GM12878 (cell line): ENCODE results near the gene ZNF610. TPM values are rescaled to one million over a fixed set of nuclear protein-coding genes. Genes with fewer than 3 reads are reported as not detected.

ENCODE experiments used
- ATAC-seq: fragments of 200-7000 bp; cut with Tn5 transposase; 3 replicates; pipeline ENCODE4 v1.9.1; 2020; ENCODE audit warnings: mild to moderate bottlenecking, moderate library complexity
- BruUV-seq: library from RNA; stranded (reverse); fragments of 400-500 nt; replicated peaks from 2 replicates; lab custom pipeline; 2021; lab: Mats Ljungman, UMichigan
- CTCF ChIA-PET: fragments of 300-600 bp; sonication (Branson Sonifier 250); formaldehyde crosslinking; extraction: SDS; loops from one replicate; lab custom pipeline; 2021; ENCODE audit warnings: inconsistent platforms; lab: Yijun Ruan, JAX
- POLR2A ChIA-PET: fragments of 350-600 bp; formaldehyde crosslinking; extraction: SDS; loops from one replicate; lab custom pipeline; 2021; ENCODE audit warnings: inconsistent platforms; lab: Charles Lee
- RAD21 ChIA-PET: fragments of 300-600 bp; sonication (Branson Sonifier 250); formaldehyde crosslinking; loops from one replicate; lab custom pipeline; 2023; ENCODE audit warnings: antibody characterized with exemption; ENCODE audit not compliant: unreplicated experiment; lab: Charles Lee
- SMC1A ChIA-PET: fragments of 300-600 bp; sonication (Branson Sonifier 250); formaldehyde crosslinking; loops from one replicate; lab custom pipeline; 2023; ENCODE audit not compliant: unreplicated experiment, uncharacterized antibody; lab: Charles Lee
- DNase-seq: peaks from one replicate; pipeline ENCODE4 v3.0.0-alpha.2; 2011; ENCODE audit warnings: low read depth, low spot score
- FAIRE-seq: peaks from 3 replicates; lab custom pipeline; 2011; peaks lifted over from hg19 to GRCh38; lab: Jason Lieb, UNC
- H2AFZ ChIP-seq: 2 replicates; pipeline ENCODE4 v1.6.0; 2011; ENCODE audit warnings: low read depth, low read length, control low read depth; ENCODE audit not compliant: control insufficient read depth
- H3K27ac ChIP-seq: 2 replicates; pipeline ENCODE4 v1.5.1; 2011; ENCODE audit warnings: control low read depth; ENCODE audit not compliant: control insufficient read depth, insufficient read depth
- H3K27me3 ChIP-seq, 2 experiments: replicated peaks in 1 of 2; 2 replicates each; pipeline versions ENCODE4 v1.6.0 to v1.6.1; 2011; ENCODE audit warnings: low read length in 1 of 2; ENCODE audit not compliant: control insufficient read depth in 2 of 2, insufficient read depth in 2 of 2
- H3K36me3 ChIP-seq, 2 experiments: 2 replicates each; pipeline ENCODE4 v1.5.1; 2011; ENCODE audit warnings: low read length in 1 of 2; ENCODE audit not compliant: control insufficient read depth in 2 of 2, insufficient read depth in 2 of 2
- H3K4me1 ChIP-seq: 2 replicates; pipeline ENCODE4 v1.6.1; 2011; ENCODE audit warnings: mild to moderate bottlenecking, low read length, moderate library complexity, mixed read lengths; ENCODE audit not compliant: control insufficient read depth, insufficient read depth
- H3K4me2 ChIP-seq: 2 replicates; pipeline ENCODE4 v1.6.0; 2011; ENCODE audit warnings: control low read depth; ENCODE audit not compliant: control insufficient read depth, insufficient read depth
- H3K4me3 ChIP-seq: fragments of 200-600 bp; sonication (generic); 2 replicates; pipeline ENCODE4 v1.5.1; 2016
- H3K79me2 ChIP-seq: 2 replicates; pipeline ENCODE4 v1.6.0; 2011; ENCODE audit warnings: low read length; ENCODE audit not compliant: control insufficient read depth, insufficient read depth
- H3K9ac ChIP-seq: 2 replicates; pipeline ENCODE4 v1.8.0; 2011; ENCODE audit warnings: low read length, control low read depth, mixed read lengths; ENCODE audit not compliant: control insufficient read depth, insufficient read depth
- H3K9me3 ChIP-seq: replicated peaks from 3 replicates; pipeline ENCODE4 v1.5.1; 2011; ENCODE audit warnings: mild to moderate bottlenecking, low read length; ENCODE audit not compliant: control insufficient read depth, insufficient read depth
- H4K20me1 ChIP-seq: 2 replicates; pipeline ENCODE4 v1.6.0; 2011; ENCODE audit not compliant: control insufficient read depth, insufficient read depth
- ATF7 ChIP-seq: fragments of 450-650 bp; IDR thresholded peaks from 2 replicates; pipeline ENCODE4 v1.6.1; 2016; ENCODE audit warnings: low read depth, mild to moderate bottlenecking
- BMI1 ChIP-seq: fragments of 450-650 bp; IDR thresholded peaks from 2 replicates; pipeline ENCODE4 v1.6.1; 2016; ENCODE audit warnings: mild to moderate bottlenecking, moderate library complexity, borderline replicate concordance
- CHD4 ChIP-seq: fragments of 200-600 bp; sonication (generic); IDR thresholded peaks from 2 replicates; pipeline ENCODE4 v1.6.1; 2016; ENCODE audit warnings: mild to moderate bottlenecking
- EED ChIP-seq: sonication (generic); IDR thresholded peaks from 2 replicates; pipeline ENCODE4 v1.6.1; 2016; ENCODE audit warnings: antibody characterized with exemption, low read depth
- EGR1 ChIP-seq, 2 experiments: IDR thresholded peaks; 1 replicate in 1 of 2; 2 replicates in 1 of 2; pipeline ENCODE4 v1.6.1; 2011 to 2012; ENCODE audit warnings: low read depth in 2 of 2, low read length in 2 of 2, borderline replicate concordance in 1 of 2, mild to moderate bottlenecking in 1 of 2, moderate library complexity in 1 of 2
- ETV6 ChIP-seq, 2 experiments: fragments of 450-650 bp in 1 of 2; IDR thresholded peaks in 1 of 2; conservative IDR thresholded peaks in 1 of 2; 2 replicates each; pipeline ENCODE4 v1.6.1; 2014; ENCODE audit warnings: antibody characterized with exemption in 1 of 2, borderline replicate concordance in 1 of 2, low read depth in 1 of 2, mild to moderate bottlenecking in 1 of 2, moderate library complexity in 1 of 2
- MYC ChIP-seq: IDR thresholded peaks from 2 replicates; pipeline ENCODE4 v1.6.1; 2011; ENCODE audit warnings: mild to moderate bottlenecking, low read length, moderate library complexity, inconsistent platforms; ENCODE audit not compliant: insufficient read depth, insufficient replicate concordance, insufficient read length, severe bottlenecking
- NR2F1 ChIP-seq: fragments of 450-650 bp; conservative IDR thresholded peaks from 2 replicates; pipeline ENCODE4 v1.6.1; 2017; ENCODE audit warnings: mild to moderate bottlenecking
- PAX5 ChIP-seq: IDR thresholded peaks from 2 replicates; pipeline ENCODE4 v1.6.1; 2011; ENCODE audit warnings: low read depth, low read length, borderline replicate concordance
- RELA ChIP-seq: fragments of 450-650 bp; IDR thresholded peaks from 2 replicates; pipeline ENCODE4 v1.8.0; 2014; ENCODE audit warnings: borderline replicate concordance; ENCODE audit not compliant: partially characterized antibody
- RFX5 ChIP-seq: IDR thresholded peaks from 2 replicates; pipeline ENCODE4 v1.6.1; 2011; ENCODE audit warnings: low read depth, low read length, improper control_type of control experiment
- SP1 ChIP-seq: IDR thresholded peaks from one replicate; pipeline ENCODE4 v1.6.1; 2011; ENCODE audit warnings: low read depth, low read length
- ZNF274 ChIP-seq: IDR thresholded peaks from one replicate; pipeline ENCODE4 v1.8.0; 2011; ENCODE audit not compliant: insufficient read length, insufficient read depth
- WGBS: methylation state at CpG from one replicate; pipeline ENCODE4 v1.1.6; 2016; ENCODE audit warnings: low lambda C conversion rate; ENCODE audit not compliant: insufficient replicate concordance, insufficient coverage; ENCODE audit errors: missing lambda C conversion rate; 5-methylcytosine and 5-hydroxymethylcytosine counted together
- in situ Hi-C: fragments of 300-500 bp; cut with MboI; formaldehyde crosslinking; loops from 9 replicates; pipeline ENCODE4 v1.14.3; 2018; ENCODE audit warnings: mixed read lengths
- intact Hi-C: fragments of 100-400 bp; cut with micrococcal nuclease; formaldehyde crosslinking; loops from one replicate; pipeline ENCODE4 v1.14.2; 2022; ENCODE audit not compliant: unreplicated experiment
- polyA plus RNA-seq, 11 experiments: library from polyadenylated mRNA; depleted of rRNA in 4 of 11; unstranded in 6 of 11; stranded (reverse) in 5 of 11; fragments of >200 nt; fragmentation: Nextera tagmentation in 4 of 11; fragmentation: Illumina TruSeq in 1 of 11; extraction: Ambion mirVana in 4 of 11; extraction: Trizol in 1 of 11; gene quantifications; 1 replicate in 1 of 11; 2 replicates in 10 of 11; pipeline versions ENCODE4 v1.2.1 to v1.2.3, GENCODE V29; 2011 to 2016; ENCODE audit warnings: inconsistent platforms in 2 of 11, missing spikeins in 2 of 11, low read depth in 1 of 11
- total RNA-seq, 4 experiments: library from RNA; depleted of rRNA in 3 of 4; stranded (reverse); fragments of >200 nt in 3 of 4; fragmentation: Illumina TruSeq in 1 of 4; extraction: Trizol in 1 of 4; gene quantifications; 2 replicates each; pipeline versions ENCODE4 v1.2.1 to v1.2.3, GENCODE V29; 2013 to 2021
- TF ChIP-seq, protein P1 (sequence below): IDR thresholded peaks from 2 replicates; pipeline ENCODE4 v1.6.1; 2011; ENCODE audit warnings: low read depth, mild to moderate bottlenecking, low read length, moderate library complexity, borderline replicate concordance; ENCODE audit errors: extremely low read depth
- TF ChIP-seq, protein P2 (sequence below): IDR thresholded peaks from 2 replicates; pipeline ENCODE4 v1.6.1; 2012; ENCODE audit warnings: low read length, inconsistent platforms
- TF ChIP-seq, protein P3 (sequence below): fragments of 450-650 bp; conservative IDR thresholded peaks from 2 replicates; pipeline ENCODE4 v1.6.1; 2017; ENCODE audit warnings: mild to moderate bottlenecking, moderate library complexity
- TF ChIP-seq, protein P4 (sequence below): fragments of 450-650 bp; IDR thresholded peaks from 2 replicates; pipeline ENCODE4 v1.6.1; 2017; ENCODE audit warnings: low read depth, mild to moderate bottlenecking, moderate library complexity

Gene ZNF610
- total and polyA plus RNA-seq, 10 of the 15 experiments (the other 5 are each of a cell fraction or from before 2014, with no cell fraction given): 0.11 to 1.2 (median 0.53) TPM

DNA sequence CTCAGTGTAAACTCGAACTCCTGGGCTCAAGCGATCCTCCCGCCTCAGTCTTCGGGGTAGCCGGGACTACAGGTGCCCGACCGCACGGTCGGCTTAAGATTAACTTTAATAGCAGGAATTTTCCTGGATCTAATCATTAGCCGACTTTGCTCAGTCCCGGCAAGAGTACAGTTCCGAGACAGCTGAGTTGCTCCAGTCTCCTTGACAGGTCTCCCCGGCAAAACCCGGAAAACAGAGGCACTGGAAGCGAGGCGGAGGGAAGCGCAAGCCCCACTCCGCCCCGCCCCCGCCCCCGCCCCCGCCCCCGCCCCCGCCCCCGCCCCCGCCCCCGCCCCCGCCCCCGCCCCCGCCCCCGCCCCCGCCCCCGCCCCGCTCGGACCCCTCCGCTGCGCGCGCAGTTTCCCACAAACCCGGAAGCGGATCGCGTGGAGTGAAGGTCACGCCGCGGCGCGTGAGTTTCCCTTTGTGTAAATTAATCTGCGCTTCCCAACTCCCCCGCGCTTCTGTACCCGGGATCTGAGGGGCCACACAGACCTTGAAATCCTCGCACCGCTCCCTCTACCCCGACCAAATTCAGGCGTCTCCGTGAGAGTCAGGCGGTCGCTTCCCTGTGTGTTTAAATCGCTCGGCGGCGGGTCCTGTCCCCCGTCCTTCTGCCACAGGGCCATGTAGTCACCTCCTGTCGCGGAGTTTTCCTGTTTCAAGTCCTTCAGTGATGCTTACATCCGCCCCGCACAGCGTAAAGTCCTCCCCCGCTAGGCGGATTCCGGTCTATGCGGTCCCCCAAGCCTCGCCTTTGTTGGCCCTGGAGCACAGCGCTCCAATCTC, 39.1 kb upstream of the ZNF610 start, which contains the start of gene ZNF480:
TSS of gene ZNF480 (plus strand) at position 397 of the 828 bp plus-strand sequence. CDS start 3,244 bp downstream, outside the sequence.
- H2AFZ ChIP-seq: peak within 1 kb of the TSS; percentile 89
- H3K4me2 ChIP-seq: peak within 1 kb of the TSS; percentile 70
- RAD21 ChIA-PET: no interaction called here
- H3K36me3 ChIP-seq: peaks cover 6 to 14% of the 10 kb centered on the region in 2 experiments
- no peaks in the 10 kb centered on the region for H4K20me1 ChIP-seq
- H3K4me3 ChIP-seq: peak within 1 kb of the TSS; percentile 95
- peak within 1 kb of the TSS; percentile 99 for H3K9ac ChIP-seq
- DNase-seq: peak; percentile 23
- POLR2A ChIA-PET: no interaction called here
- no peaks in the 10 kb centered on the region for H3K27me3 ChIP-seq
- peaks cover 25% of the 10 kb centered on the region for H3K9me3 ChIP-seq
- H3K79me2 ChIP-seq: peaks cover 11% of the 10 kb centered on the region
- H3K4me1 ChIP-seq: no peaks in the 10 kb centered on the region
- SMC1A ChIA-PET: no interaction called here
- peak; percentile 59 for FAIRE-seq
- CTCF ChIA-PET: no interaction called here
- intact Hi-C loops: no loop called here
- WGBS: 3% methylated on average over 40 of the region's 75 CpGs
- ATAC-seq: peak; percentile 90
- peak within 1 kb of the TSS; percentile 96 for H3K27ac ChIP-seq
- BruUV-seq: TSS peak; percentile 73
- in situ Hi-C loops: no loop called here
- TF ChIP-seq MYC (no peak), RFX5 (no peak), CHD4 (no peak), ZNF274 (no peak), ATF7 (no peak), EGR1 (IDR thresholded peaks at IDR 0.05; ENCODE audit: borderline replicate concordance in 1 of 2, low read depth in 2 of 2, low read length in 2 of 2) (peak in 1 of 2 experiments; percentile 61; a peak in 2 of 3 replicates), PAX5 (no peak), BMI1 (no peak), RELA (no peak), NR2F1 (no peak), EED (no peak), ETV6 (conservative IDR thresholded peaks at IDR 0.05 in 1 of 2, IDR thresholded peaks at IDR 0.05 in 1 of 2; ENCODE audit: borderline replicate concordance in 1 of 2, low read depth in 1 of 2) (peak in 1 of 2 experiments; percentile 55; a peak in 1 of 4 replicates), SP1 (peak; percentile 7)
- TF ChIP-seq, protein P1, sequence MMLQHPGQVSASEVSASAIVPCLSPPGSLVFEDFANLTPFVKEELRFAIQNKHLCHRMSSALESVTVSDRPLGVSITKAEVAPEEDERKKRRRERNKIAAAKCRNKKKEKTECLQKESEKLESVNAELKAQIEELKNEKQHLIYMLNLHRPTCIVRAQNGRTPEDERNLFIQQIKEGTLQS: no peak
- TF ChIP-seq, protein P2, sequence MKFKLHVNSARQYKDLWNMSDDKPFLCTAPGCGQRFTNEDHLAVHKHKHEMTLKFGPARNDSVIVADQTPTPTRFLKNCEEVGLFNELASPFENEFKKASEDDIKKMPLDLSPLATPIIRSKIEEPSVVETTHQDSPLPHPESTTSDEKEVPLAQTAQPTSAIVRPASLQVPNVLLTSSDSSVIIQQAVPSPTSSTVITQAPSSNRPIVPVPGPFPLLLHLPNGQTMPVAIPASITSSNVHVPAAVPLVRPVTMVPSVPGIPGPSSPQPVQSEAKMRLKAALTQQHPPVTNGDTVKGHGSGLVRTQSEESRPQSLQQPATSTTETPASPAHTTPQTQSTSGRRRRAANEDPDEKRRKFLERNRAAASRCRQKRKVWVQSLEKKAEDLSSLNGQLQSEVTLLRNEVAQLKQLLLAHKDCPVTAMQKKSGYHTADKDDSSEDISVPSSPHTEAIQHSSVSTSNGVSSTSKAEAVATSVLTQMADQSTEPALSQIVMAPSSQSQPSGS: no peak
- TF ChIP-seq, protein P3, sequence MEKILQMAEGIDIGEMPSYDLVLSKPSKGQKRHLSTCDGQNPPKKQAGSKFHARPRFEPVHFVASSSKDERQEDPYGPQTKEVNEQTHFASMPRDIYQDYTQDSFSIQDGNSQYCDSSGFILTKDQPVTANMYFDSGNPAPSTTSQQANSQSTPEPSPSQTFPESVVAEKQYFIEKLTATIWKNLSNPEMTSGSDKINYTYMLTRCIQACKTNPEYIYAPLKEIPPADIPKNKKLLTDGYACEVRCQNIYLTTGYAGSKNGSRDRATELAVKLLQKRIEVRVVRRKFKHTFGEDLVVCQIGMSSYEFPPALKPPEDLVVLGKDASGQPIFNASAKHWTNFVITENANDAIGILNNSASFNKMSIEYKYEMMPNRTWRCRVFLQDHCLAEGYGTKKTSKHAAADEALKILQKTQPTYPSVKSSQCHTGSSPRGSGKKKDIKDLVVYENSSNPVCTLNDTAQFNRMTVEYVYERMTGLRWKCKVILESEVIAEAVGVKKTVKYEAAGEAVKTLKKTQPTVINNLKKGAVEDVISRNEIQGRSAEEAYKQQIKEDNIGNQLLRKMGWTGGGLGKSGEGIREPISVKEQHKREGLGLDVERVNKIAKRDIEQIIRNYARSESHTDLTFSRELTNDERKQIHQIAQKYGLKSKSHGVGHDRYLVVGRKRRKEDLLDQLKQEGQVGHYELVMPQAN: peak; percentile 46; the same call in 1 of the 2 replicates
- TF ChIP-seq, protein P4, sequence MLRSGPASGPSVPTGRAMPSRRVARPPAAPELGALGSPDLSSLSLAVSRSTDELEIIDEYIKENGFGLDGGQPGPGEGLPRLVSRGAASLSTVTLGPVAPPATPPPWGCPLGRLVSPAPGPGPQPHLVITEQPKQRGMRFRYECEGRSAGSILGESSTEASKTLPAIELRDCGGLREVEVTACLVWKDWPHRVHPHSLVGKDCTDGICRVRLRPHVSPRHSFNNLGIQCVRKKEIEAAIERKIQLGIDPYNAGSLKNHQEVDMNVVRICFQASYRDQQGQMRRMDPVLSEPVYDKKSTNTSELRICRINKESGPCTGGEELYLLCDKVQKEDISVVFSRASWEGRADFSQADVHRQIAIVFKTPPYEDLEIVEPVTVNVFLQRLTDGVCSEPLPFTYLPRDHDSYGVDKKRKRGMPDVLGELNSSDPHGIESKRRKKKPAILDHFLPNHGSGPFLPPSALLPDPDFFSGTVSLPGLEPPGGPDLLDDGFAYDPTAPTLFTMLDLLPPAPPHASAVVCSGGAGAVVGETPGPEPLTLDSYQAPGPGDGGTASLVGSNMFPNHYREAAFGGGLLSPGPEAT: peak; percentile 41; the same call in 1 of the 2 replicates
